Measurements from ENCODE around the gene CBX5. TPM values are rescaled to one million over a fixed set of nuclear protein-coding genes. Genes with fewer than 3 reads are reported as not detected.
"Not testable (repeated sequence)": the region's sequence is repeated elsewhere in the genome, so short reads cannot be mapped to it uniquely, and the experiment has no call there.

Gene CBX5
- total RNA-seq, 2 donors from 2014 or later, result 27.0 to 34.3 TPM

GRCh38 chr12:54191550-54192022 is 88.3 kb downstream of the CBX5 start:
- Histone ChIP-seq H3K9me3 (no peaks in the 10 kb centered on the region), H3K27ac (no peak overlapping the region), H3K36me3 (replicated peaks in 1 of 2; ENCODE audit: insufficient read depth in 1 of 2, low read depth in 2 of 2) (no peaks in the 10 kb centered on the region), H3K4me1 (peaks cover 22% of the 10 kb centered on the region), H3K27me3 (no peaks in the 10 kb centered on the region), H3K4me3 (no peak overlapping the region)
- intact Hi-C loops (cut with DNase I), result loop anchor here (5.0 kb wide), 1 partner anchor 159 kb away; the partner anchor contains the start of gene HOXC5
- DNase-seq (peak; percentile 85 to 88 (median 87)), ATAC-seq (peak; percentile 70)
- peak in 1 of 3 donors; percentile 7 for TF ChIP-seq POLR2A (IDR thresholded peaks at IDR 0.05)
- TF ChIP-seq, protein P1, sequence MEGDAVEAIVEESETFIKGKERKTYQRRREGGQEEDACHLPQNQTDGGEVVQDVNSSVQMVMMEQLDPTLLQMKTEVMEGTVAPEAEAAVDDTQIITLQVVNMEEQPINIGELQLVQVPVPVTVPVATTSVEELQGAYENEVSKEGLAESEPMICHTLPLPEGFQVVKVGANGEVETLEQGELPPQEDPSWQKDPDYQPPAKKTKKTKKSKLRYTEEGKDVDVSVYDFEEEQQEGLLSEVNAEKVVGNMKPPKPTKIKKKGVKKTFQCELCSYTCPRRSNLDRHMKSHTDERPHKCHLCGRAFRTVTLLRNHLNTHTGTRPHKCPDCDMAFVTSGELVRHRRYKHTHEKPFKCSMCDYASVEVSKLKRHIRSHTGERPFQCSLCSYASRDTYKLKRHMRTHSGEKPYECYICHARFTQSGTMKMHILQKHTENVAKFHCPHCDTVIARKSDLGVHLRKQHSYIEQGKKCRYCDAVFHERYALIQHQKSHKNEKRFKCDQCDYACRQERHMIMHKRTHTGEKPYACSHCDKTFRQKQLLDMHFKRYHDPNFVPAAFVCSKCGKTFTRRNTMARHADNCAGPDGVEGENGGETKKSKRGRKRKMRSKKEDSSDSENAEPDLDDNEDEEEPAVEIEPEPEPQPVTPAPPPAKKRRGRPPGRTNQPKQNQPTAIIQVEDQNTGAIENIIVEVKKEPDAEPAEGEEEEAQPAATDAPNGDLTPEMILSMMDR (IDR thresholded peaks at IDR 0.05), result peak; percentile 50 to 96 (median 78)
- 0 to 1% methylated on average over 14 of the region's 14 CpGs for WGBS, 2 donors

GRCh38 chr12:54191126-54191525 is 88.8 kb downstream of the CBX5 start:
- no peak for TF ChIP-seq POLR2A (IDR thresholded peaks at IDR 0.05)
- TF ChIP-seq, protein P1 (IDR thresholded peaks at IDR 0.05), result no peak
- Histone ChIP-seq H3K4me3 (no peak overlapping the region), H3K27me3 (no peaks in the 10 kb centered on the region), H3K4me1 (peaks cover 22% of the 10 kb centered on the region), H3K36me3 (replicated peaks in 1 of 2; ENCODE audit: insufficient read depth in 1 of 2, low read depth in 2 of 2) (no peaks in the 10 kb centered on the region), H3K27ac (no peak overlapping the region), H3K9me3 (no peaks in the 10 kb centered on the region)
- ATAC-seq, result no peak
- no peak for DNase-seq
- WGBS, 2 donors, result 16 to 46% methylated on average over 3 to 4 of the region's 4 CpGs
- intact Hi-C loops (cut with DNase I), result loop anchor here (5.0 kb wide), 1 partner anchor 159 kb away; the partner anchor contains the start of gene HOXC5

DNA sequence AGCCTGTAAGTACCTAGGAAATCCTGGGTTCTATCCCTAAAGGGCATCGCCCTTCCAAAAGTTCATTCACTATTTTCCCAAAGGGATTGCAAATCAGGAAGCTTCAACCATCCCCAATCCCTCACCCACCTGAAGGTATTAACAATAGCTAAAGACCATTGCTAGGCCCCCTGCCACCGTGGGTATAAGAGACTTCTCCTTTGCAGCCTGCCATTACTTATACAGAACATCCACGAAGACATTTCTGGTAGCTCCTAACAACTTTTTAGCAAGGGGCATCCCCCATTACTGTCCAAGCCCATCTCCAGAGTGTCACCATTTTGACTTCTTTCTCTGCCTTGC is 90.8 kb downstream of the CBX5 start:
- no peaks in the 10 kb centered on the region for H3K27me3 ChIP-seq
- DNase-seq (no peak), ATAC-seq (no peak)
- no peaks in the 10 kb centered on the region for H3K9me3 ChIP-seq
- TF ChIP-seq, protein P1 (IDR thresholded peaks at IDR 0.05), result no peak
- TF ChIP-seq POLR2A (IDR thresholded peaks at IDR 0.05), result no peak
- H3K4me1 ChIP-seq, result peaks cover 22% of the 10 kb centered on the region
- intact Hi-C loops (cut with DNase I), result no loop called here
- H3K4me3 ChIP-seq, result no peak overlapping the region
- no peaks in the 10 kb centered on the region for H3K36me3 ChIP-seq (replicated peaks in 1 of 2; ENCODE audit: insufficient read depth in 1 of 2, low read depth in 2 of 2)
- H3K27ac ChIP-seq, result no peak overlapping the region
- WGBS, 2 donors, result 19 to 21% methylated on average over 3 of the region's 3 CpGs

GRCh38 chr12:54187075-54187474 is 92.8 kb downstream of the CBX5 start:
- H3K27me3 ChIP-seq, result no peaks in the 10 kb centered on the region
- peaks cover 22% of the 10 kb centered on the region for H3K4me1 ChIP-seq
- no peaks in the 10 kb centered on the region for H3K9me3 ChIP-seq
- intact Hi-C loops (cut with DNase I), result no loop called here
- ATAC-seq (no peak), DNase-seq (no peak)
- H3K4me3 ChIP-seq, result no peak overlapping the region
- H3K36me3 ChIP-seq (replicated peaks in 1 of 2; ENCODE audit: insufficient read depth in 1 of 2, low read depth in 2 of 2), result no peaks in the 10 kb centered on the region
- TF ChIP-seq, protein P1 (IDR thresholded peaks at IDR 0.05), result no peak
- TF ChIP-seq POLR2A (IDR thresholded peaks at IDR 0.05), result no peak
- H3K27ac ChIP-seq, result no peak overlapping the region
- WGBS, 2 donors, result 69 to 70% methylated on average over 3 of the region's 3 CpGs

- Histone ChIP-seq H3K4me1 (peaks cover 14% of the 10 kb centered on the region), H3K36me3 (replicated peaks in 1 of 2; ENCODE audit: insufficient read depth in 1 of 2, low read depth in 2 of 2) (no peaks in the 10 kb centered on the region), H3K4me3 (no peak overlapping the region), H3K9me3 (no peaks in the 10 kb centered on the region), H3K27ac (no peak overlapping the region), H3K27me3 (no peaks in the 10 kb centered on the region)
- intact Hi-C loops (cut with DNase I), result no loop called here
- DNase-seq (no peak), ATAC-seq (no peak)
- 88 to 100% methylated on average over 1 of the region's 1 CpG for WGBS, 2 donors
- no peak for TF ChIP-seq POLR2A (IDR thresholded peaks at IDR 0.05)
- TF ChIP-seq, protein P1 (IDR thresholded peaks at IDR 0.05), result no peak
These were observed 94.0 kb downstream of the CBX5 start for GRCh38 chr12:54185919-54186318.

DNA sequence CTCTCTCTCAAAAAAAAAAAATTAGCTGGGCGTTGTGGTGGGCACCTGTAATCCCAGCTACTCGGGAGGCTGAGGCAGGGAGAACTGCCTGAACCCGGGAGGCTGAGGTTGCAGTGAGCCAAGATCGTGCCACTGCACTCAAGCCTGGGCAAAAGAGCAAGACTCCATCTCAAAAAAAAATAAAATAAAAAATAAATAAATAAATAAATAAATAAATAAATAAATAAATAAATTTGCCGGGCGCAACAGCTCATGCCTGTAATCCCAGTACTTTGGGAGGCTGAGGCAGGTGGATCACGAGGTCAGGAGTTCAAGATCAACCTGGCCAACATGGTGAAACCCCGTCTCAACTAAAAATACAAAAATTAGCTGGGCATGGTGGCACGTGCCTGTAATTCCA is 94.6 kb downstream of the CBX5 start:
- H3K4me3 ChIP-seq; DNase-seq; intact Hi-C loops (cut with DNase I); H3K9me3 ChIP-seq; ATAC-seq; H3K27me3 ChIP-seq; H3K27ac ChIP-seq; H3K36me3 ChIP-seq (replicated peaks in 1 of 2; ENCODE audit: insufficient read depth in 1 of 2, low read depth in 2 of 2): not testable (repeated sequence)
- WGBS, 2 donors, result 93 to 96% methylated on average over 6 to 7 of the region's 9 CpGs
- H3K4me1 ChIP-seq, result peaks cover 14% of the 10 kb centered on the region

Measured in body of pancreas (tissue), 4 donors.